K562 (cell line): Measurements from ENCODE around the gene ADIPOR2. TPM values are rescaled to one million over a fixed set of nuclear protein-coding genes. Genes with fewer than 3 reads are reported as not detected.

ENCODE experiments used
- ATAC-seq: fragments of 200-7000 bp; cut with Tn5 transposase; 3 replicates; pipeline ENCODE4 v1.9.1; 2020; ENCODE audit warnings: moderate library complexity
- BruUV-seq: library from RNA; stranded (reverse); fragments of 400-500 nt; replicated peaks from 2 replicates; lab custom pipeline; 2021; lab: Mats Ljungman, UMichigan
- CTCF ChIA-PET: fragments of 300-600 bp; formaldehyde crosslinking; extraction: SDS; loops from one replicate; lab custom pipeline; 2021; ENCODE audit warnings: low intra/inter-chr PET ratio; lab: Yijun Ruan, JAX
- POLR2A ChIA-PET: fragments of 300-600, 350-650 bp; sonication (Branson Sonifier 250); formaldehyde crosslinking; extraction: SDS; loops from one replicate; lab custom pipeline; 2021; ENCODE audit warnings: antibody characterized with exemption, inconsistent platforms; lab: Yijun Ruan, JAX
- DNase-seq, 4 experiments: peaks; one replicate each; pipeline versions ENCODE4 v3.0.0 to v3.0.0-alpha.2; 2011 to 2018; ENCODE audit warnings: low spot score in 3 of 4, mixed read lengths in 3 of 4; ENCODE audit errors: extremely low read depth in 1 of 4
- FAIRE-seq: peaks from 2 replicates; lab custom pipeline; 2011; peaks lifted over from hg19 to GRCh38; lab: Jason Lieb, UNC
- H2AFZ ChIP-seq: 2 replicates; pipeline ENCODE4 v1.6.0; 2011; ENCODE audit warnings: low read depth, low read length, control low read depth, inconsistent platforms
- H3K27ac ChIP-seq: fragments of 200-600 bp; 3 replicates; pipeline ENCODE4 v1.8.0; 2011; ENCODE audit warnings: low read depth, mild to moderate bottlenecking, control low read depth, inconsistent platforms, low read length, moderate library complexity, mixed read lengths; ENCODE audit errors: extremely low read depth
- H3K27me3 ChIP-seq, 2 experiments: fragments of 300-600 bp in 1 of 2; 2 replicates in 1 of 2; 3 replicates in 1 of 2; pipeline versions ENCODE4 v1.6.0 to v1.8.0; 2011; ENCODE audit warnings: inconsistent platforms in 2 of 2, low read length in 2 of 2, mild to moderate bottlenecking in 1 of 2, mixed read lengths in 1 of 2, moderate library complexity in 1 of 2; ENCODE audit not compliant: control insufficient read depth in 2 of 2, insufficient read depth in 2 of 2
- H3K36me3 ChIP-seq: fragments of 300-600 bp; 3 replicates; pipeline ENCODE4 v1.8.0; 2011; ENCODE audit warnings: mild to moderate bottlenecking, low read length, inconsistent platforms; ENCODE audit not compliant: control insufficient read depth, insufficient read depth
- H3K4me1 ChIP-seq, 2 experiments: fragments of 200-600 bp in 1 of 2; replicated peaks in 1 of 2; 2 replicates in 1 of 2; 3 replicates in 1 of 2; pipeline versions ENCODE4 v1.5.1 to v1.8.0; 2011; ENCODE audit warnings: inconsistent platforms in 2 of 2, low read length in 2 of 2, mild to moderate bottlenecking in 1 of 2, mixed read lengths in 1 of 2, moderate library complexity in 1 of 2; ENCODE audit not compliant: control insufficient read depth in 2 of 2, insufficient read depth in 2 of 2
- H3K4me2 ChIP-seq: 2 replicates; pipeline ENCODE4 v1.6.1; 2011; ENCODE audit warnings: low read length, control low read depth, inconsistent platforms, mixed read lengths; ENCODE audit not compliant: insufficient read depth
- H3K4me3 ChIP-seq: fragments of 200-600 bp; sonication (generic), shearing (Covaris generic); 2 replicates; pipeline ENCODE4 v1.5.1; 2016; ENCODE audit warnings: control low read depth, inconsistent platforms
- H3K79me2 ChIP-seq: fragments of 200-600 bp; 3 replicates; pipeline ENCODE4 v1.8.0; 2011; ENCODE audit warnings: low read length, inconsistent platforms; ENCODE audit not compliant: control insufficient read depth, insufficient read depth
- H3K9ac ChIP-seq, 2 experiments: 2 replicates each; pipeline versions ENCODE4 v1.6.0 to v1.6.1; 2011; ENCODE audit warnings: low read depth in 2 of 2, low read length in 2 of 2, control low read depth in 1 of 2, inconsistent platforms in 1 of 2, mild to moderate bottlenecking in 1 of 2, mixed read lengths in 1 of 2; ENCODE audit not compliant: insufficient read depth in 1 of 2
- H3K9me1 ChIP-seq: one replicate; pipeline ENCODE4 v1.6.0; 2011; ENCODE audit warnings: inconsistent platforms, mild to moderate bottlenecking, low read length, moderate library complexity; ENCODE audit not compliant: control insufficient read depth, insufficient read depth
- H3K9me3 ChIP-seq: replicated peaks from 2 replicates; pipeline ENCODE4 v1.5.1; 2011; ENCODE audit warnings: low read depth, low read length, inconsistent platforms; ENCODE audit not compliant: control insufficient read depth, insufficient read depth
- H4K20me1 ChIP-seq: replicated peaks from 2 replicates; pipeline ENCODE4 v1.6.1; 2011; ENCODE audit warnings: low read length, inconsistent platforms, mixed read lengths; ENCODE audit not compliant: control insufficient read depth, insufficient read depth
- ATF6 ChIP-seq: sonication (generic); formaldehyde crosslinking; IDR thresholded peaks from 2 replicates; pipeline ENCODE4 v1.4.0; 2020; ENCODE audit warnings: mild to moderate bottlenecking, missing genetic modification reagents
- C11orf30 ChIP-seq: fragments of 450-650 bp; IDR thresholded peaks from 2 replicates; pipeline ENCODE4 v1.6.1; 2016; ENCODE audit warnings: low read depth, mild to moderate bottlenecking
- CGGBP1 ChIP-seq: fragments of 250-450 bp; sonication (Bioruptor Pico); IDR thresholded peaks from 2 replicates; pipeline ENCODE4 v1.9.0; 2021; ENCODE audit warnings: mild to moderate bottlenecking
- EHMT2 ChIP-seq: fragments of 450-650 bp; IDR thresholded peaks from 2 replicates; pipeline ENCODE4 v1.6.1; 2018; ENCODE audit warnings: antibody characterized with exemption
- ERF ChIP-seq: fragments of 450-650 bp; formaldehyde crosslinking; IDR thresholded peaks from 2 replicates; pipeline ENCODE4 v1.4.0; 2020; ENCODE audit warnings: mild to moderate bottlenecking, mixed read lengths
- ILF3 ChIP-seq: fragments of 450-650 bp; IDR thresholded peaks from 2 replicates; pipeline ENCODE4 v1.6.1; 2018; ENCODE audit warnings: antibody characterized with exemption, mild to moderate bottlenecking, moderate library complexity, borderline replicate concordance
- KDM2B ChIP-seq: fragments of 250-450 bp; sonication (Bioruptor Pico); IDR thresholded peaks from 2 replicates; pipeline ENCODE4 v1.8.0; 2021; ENCODE audit warnings: mild to moderate bottlenecking, moderate library complexity
- MAFG ChIP-seq: fragments of 450-650 bp; conservative IDR thresholded peaks from 2 replicates; pipeline ENCODE4 v1.6.1; 2016; ENCODE audit warnings: missing genetic modification characterization, missing compliant biosample characterization
- MAFK ChIP-seq: IDR thresholded peaks from 2 replicates; pipeline ENCODE4 v1.6.1; 2011; ENCODE audit warnings: low read length, improper control_type of control experiment
- SIN3B ChIP-seq: fragments of 450-650 bp; IDR thresholded peaks from 2 replicates; pipeline ENCODE4 v1.6.1; 2017; ENCODE audit warnings: low read depth, mild to moderate bottlenecking, moderate library complexity
- SP1 ChIP-seq: sonication (generic); formaldehyde crosslinking; IDR thresholded peaks from 2 replicates; pipeline ENCODE4 v1.8.1; 2022; ENCODE audit warnings: mild to moderate bottlenecking, missing genetic modification reagents
- SPI1 ChIP-seq: IDR thresholded peaks from 2 replicates; pipeline ENCODE4 v1.6.1; 2011; ENCODE audit warnings: low read depth, low read length, control low read depth, borderline replicate concordance
- XRCC5 ChIP-seq: fragments of 200-400 bp; formaldehyde crosslinking; IDR thresholded peaks from 2 replicates; pipeline ENCODE4 v1.6.1; 2017; ENCODE audit warnings: low read depth, mild to moderate bottlenecking, low read length
- ZNF316 ChIP-seq: fragments of 450-650 bp; IDR thresholded peaks from 2 replicates; pipeline ENCODE4 v1.6.1; 2016
- WGBS: fragments of 100-300 bp; shearing (Covaris generic); methylation state at CpG from one replicate; pipeline ENCODE4 v1.1.6; 2016; ENCODE audit warnings: low coverage, mixed read lengths; ENCODE audit not compliant: insufficient coverage; ENCODE audit errors: missing lambda C conversion rate; 5-methylcytosine and 5-hydroxymethylcytosine counted together
- in situ Hi-C: fragments of 300-500 bp; cut with MboI; formaldehyde crosslinking; loops from 4 replicates; pipeline ENCODE4 v1.15.0; 2018; ENCODE audit warnings: inconsistent platforms, mixed read lengths
- intact Hi-C: fragments of 100-400 bp; cut with micrococcal nuclease; formaldehyde crosslinking; loops from 2 replicates; pipeline ENCODE4 v1.14.2; 2022
- polyA plus RNA-seq, 8 experiments: library from polyadenylated mRNA; depleted of rRNA in 4 of 8; stranded (reverse) in 5 of 8; unstranded in 3 of 8; fragments of >200 nt; fragmentation: Nextera tagmentation in 2 of 8; fragmentation: Illumina TruSeq in 1 of 8; extraction: Ambion mirVana in 2 of 8; extraction: Trizol in 1 of 8; gene quantifications; 2 replicates each; pipeline versions ENCODE4 v1.2.1 to v1.2.3, GENCODE V29; 2011 to 2014; ENCODE audit warnings: inconsistent platforms in 1 of 8, missing spikeins in 1 of 8
- total RNA-seq, 7 experiments: library from RNA; depleted of rRNA in 6 of 7; stranded (reverse); fragments of >200 nt in 6 of 7; fragmentation: Illumina TruSeq in 2 of 7; extraction: Trizol in 2 of 7; gene quantifications; 2 replicates each; pipeline versions ENCODE4 v1.2.1 to v1.2.3, GENCODE V29; 2011 to 2021; ENCODE audit warnings: low replicate concordance in 1 of 7
- TF ChIP-seq, protein P1 (sequence below): fragments of 450-650 bp; IDR thresholded peaks from 2 replicates; pipeline ENCODE4 v1.6.1; 2016; ENCODE audit warnings: low read depth

ADIPOR2 gene
- total and polyA plus RNA-seq, 9 of the 15 experiments (the other 6 are each of a cell fraction or from before 2014, with no cell fraction given): 10.9 to 63.5 (median 46.0) TPM

DNA sequence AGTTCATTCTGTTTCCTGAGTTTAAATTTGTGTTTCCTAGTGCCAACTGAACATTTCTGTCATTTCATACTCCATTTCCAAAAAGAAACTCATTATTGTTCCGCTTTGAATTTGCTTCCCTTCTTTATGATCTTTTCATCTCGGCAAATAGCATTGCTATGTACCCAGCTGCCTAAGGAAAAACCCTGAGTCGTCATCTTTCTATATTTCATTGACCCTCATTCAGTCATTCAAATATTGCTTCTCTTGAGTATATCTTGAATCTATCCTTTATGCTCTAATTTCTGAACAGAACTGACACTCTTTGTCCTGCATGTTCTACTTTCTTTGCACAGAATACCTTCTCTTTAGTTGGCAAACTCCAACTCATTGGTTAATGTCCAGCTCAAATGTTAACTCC, 35.9 kb downstream of the ADIPOR2 start:
- no peak overlapping the region for H2AFZ ChIP-seq
- no peak for ATAC-seq
- peaks cover 13% of the 10 kb centered on the region; the same call in 1 of the 3 replicates for H3K36me3 ChIP-seq
- H3K9me1 ChIP-seq: no peaks in the 10 kb centered on the region
- ChIA-PET CTCF (no interaction called here), POLR2A (no interaction called here)
- no peak overlapping the region for H3K27ac ChIP-seq
- in situ Hi-C loops (no loop called here), intact Hi-C loops (no loop called here)
- no peak overlapping the region for H3K4me2 ChIP-seq
- no peak overlapping the region for H3K9ac ChIP-seq
- WGBS: 80% methylated on average over 3 of the region's 3 CpGs
- no peak overlapping the region for H3K4me3 ChIP-seq
- no peak for FAIRE-seq
- peaks cover 89% of the 10 kb centered on the region for H3K79me2 ChIP-seq
- no peak for DNase-seq
- peaks cover 11 to 20% of the 10 kb centered on the region in 2 experiments; a peak in 4 of 5 replicates for H3K4me1 ChIP-seq
- no peaks in the 10 kb centered on the region for H3K27me3 ChIP-seq
- H3K9me3 ChIP-seq: no peaks in the 10 kb centered on the region
- no peaks in the 10 kb centered on the region for H4K20me1 ChIP-seq
- BruUV-seq: no TSS peak
- TF ChIP-seq MAFG (tag) (peak; percentile 65), ATF6 (CRISPR knock-in tag) (no peak), EHMT2 (no peak), MAFK (peak; percentile 47; the same call in 1 of the 2 replicates), ERF (CRISPR knock-in tag) (no peak), SP1 (CRISPR knock-in tag) (no peak), CGGBP1 (CRISPR knock-in tag) (no peak), KDM2B (CRISPR knock-in tag) (no peak), C11orf30 (peak; percentile 73), ZNF316 (peak; percentile 80), ILF3 (no peak), SPI1 (no peak), SIN3B (no peak), XRCC5 (no peak)
- TF ChIP-seq, protein P1, sequence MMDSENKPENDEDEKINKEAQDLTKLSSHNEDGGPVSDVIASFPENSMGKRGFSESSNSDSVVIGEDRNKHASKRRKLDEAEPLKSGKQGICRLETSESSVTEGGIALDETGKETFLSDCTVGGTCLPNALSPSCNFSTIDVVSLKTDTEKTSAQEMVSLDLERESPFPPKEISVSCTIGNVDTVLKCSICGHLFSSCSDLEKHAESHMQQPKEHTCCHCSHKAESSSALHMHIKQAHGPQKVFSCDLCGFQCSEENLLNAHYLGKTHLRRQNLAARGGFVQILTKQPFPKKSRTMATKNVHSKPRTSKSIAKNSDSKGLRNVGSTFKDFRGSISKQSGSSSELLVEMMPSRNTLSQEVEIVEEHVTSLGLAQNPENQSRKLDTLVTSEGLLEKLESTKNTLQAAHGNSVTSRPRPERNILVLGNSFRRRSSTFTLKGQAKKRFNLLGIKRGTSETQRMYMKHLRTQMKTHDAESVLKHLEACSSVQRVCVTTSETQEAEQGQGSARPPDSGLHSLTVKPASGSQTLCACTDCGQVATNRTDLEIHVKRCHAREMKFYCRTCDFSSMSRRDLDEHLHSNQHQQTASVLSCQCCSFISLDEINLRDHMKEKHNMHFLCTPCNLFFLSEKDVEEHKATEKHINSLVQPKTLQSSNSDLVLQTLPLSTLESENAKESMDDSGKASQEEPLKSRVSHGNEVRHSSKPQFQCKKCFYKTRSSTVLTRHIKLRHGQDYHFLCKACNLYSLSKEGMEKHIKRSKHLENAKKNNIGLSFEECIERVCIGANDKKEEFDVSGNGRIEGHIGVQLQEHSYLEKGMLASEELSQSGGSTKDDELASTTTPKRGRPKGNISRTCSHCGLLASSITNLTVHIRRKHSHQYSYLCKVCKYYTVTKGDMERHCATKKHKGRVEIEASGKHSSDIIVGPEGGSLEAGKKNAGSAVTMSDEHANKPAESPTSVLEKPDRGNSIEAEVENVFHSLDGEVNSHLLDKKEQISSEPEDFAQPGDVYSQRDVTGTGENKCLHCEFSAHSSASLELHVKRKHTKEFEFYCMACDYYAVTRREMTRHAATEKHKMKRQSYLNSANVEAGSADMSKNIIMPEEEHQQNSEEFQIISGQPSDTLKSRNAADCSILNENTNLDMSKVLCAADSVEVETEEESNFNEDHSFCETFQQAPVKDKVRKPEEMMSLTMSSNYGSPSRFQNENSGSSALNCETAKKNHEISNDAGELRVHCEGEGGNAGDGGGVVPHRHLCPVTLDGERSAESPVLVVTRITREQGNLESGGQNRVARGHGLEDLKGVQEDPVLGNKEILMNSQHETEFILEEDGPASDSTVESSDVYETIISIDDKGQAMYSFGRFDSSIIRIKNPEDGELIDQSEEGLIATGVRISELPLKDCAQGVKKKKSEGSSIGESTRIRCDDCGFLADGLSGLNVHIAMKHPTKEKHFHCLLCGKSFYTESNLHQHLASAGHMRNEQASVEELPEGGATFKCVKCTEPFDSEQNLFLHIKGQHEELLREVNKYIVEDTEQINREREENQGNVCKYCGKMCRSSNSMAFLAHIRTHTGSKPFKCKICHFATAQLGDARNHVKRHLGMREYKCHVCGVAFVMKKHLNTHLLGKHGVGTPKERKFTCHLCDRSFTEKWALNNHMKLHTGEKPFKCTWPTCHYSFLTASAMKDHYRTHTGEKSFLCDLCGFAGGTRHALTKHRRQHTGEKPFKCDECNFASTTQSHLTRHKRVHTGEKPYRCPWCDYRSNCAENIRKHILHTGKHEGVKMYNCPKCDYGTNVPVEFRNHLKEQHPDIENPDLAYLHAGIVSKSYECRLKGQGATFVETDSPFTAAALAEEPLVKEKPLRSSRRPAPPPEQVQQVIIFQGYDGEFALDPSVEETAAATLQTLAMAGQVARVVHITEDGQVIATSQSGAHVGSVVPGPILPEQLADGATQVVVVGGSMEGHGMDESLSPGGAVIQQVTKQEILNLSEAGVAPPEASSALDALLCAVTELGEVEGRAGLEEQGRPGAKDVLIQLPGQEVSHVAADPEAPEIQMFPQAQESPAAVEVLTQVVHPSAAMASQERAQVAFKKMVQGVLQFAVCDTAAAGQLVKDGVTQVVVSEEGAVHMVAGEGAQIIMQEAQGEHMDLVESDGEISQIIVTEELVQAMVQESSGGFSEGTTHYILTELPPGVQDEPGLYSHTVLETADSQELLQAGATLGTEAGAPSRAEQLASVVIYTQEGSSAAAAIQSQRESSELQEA: no peak
